ENCODE data around the gene C18orf54.
"Not testable (repeated sequence)": the region's sequence is repeated elsewhere in the genome, so short reads cannot be mapped to it uniquely, and the experiment has no call there.

Gene C18orf54

DNA sequence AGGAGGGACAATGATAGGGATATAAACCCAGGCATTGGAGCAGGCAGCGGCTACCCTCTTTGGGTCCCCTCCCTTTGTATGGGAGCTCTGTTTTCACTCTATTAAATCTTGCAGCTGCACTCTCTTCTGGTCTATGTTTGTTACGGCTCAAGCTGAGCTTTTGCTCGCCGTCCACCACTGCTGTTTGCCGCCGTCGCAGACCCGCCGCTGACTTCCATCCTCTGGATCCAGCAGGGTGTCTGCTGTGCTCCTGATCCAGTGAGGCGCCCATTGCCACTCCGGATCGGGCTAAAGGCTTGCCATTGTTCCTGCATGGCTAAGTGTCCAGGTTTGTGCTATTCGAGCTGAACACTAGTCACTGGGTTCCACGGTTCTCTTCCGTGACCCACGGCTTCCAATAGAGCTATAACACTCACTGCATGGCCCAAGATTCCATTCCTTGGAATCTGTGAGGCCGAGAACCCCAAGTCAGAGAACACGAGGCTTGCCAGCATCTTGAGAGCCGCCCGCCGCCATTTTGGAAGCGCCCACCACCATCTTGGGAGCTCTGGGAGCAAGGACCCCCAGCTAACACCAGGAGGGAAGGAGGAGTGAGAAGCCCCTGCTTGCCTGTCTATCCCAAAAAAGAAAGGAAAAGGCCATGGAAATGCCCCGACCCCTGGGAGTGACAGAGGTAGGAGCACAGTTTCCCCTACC lies 29.2 kb downstream of the C18orf54 start:
- not testable (repeated sequence) for DNase-seq (ENCODE audit: low spot score)

DNA sequence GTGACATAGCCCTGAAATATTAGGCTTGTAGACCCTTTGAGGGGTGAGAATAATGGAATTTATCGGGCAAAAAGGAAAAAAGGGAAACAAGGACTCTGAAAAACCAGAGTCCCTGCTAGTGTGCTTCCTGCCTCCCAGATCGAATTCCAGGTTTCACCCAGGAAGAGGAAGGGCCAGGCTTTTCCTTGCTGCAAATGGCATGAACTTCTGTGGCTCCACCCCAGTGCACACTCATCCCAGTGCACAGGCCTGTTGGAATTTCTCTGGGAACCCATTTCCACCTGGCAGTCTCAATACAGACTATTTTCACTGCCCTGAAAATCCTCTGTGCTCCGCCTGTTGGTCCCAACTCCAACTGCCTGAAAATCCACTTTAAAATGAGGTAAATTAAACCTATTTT lies 29.9 kb downstream of the C18orf54 start:
- no peak for DNase-seq (ENCODE audit: low spot score)

DNA sequence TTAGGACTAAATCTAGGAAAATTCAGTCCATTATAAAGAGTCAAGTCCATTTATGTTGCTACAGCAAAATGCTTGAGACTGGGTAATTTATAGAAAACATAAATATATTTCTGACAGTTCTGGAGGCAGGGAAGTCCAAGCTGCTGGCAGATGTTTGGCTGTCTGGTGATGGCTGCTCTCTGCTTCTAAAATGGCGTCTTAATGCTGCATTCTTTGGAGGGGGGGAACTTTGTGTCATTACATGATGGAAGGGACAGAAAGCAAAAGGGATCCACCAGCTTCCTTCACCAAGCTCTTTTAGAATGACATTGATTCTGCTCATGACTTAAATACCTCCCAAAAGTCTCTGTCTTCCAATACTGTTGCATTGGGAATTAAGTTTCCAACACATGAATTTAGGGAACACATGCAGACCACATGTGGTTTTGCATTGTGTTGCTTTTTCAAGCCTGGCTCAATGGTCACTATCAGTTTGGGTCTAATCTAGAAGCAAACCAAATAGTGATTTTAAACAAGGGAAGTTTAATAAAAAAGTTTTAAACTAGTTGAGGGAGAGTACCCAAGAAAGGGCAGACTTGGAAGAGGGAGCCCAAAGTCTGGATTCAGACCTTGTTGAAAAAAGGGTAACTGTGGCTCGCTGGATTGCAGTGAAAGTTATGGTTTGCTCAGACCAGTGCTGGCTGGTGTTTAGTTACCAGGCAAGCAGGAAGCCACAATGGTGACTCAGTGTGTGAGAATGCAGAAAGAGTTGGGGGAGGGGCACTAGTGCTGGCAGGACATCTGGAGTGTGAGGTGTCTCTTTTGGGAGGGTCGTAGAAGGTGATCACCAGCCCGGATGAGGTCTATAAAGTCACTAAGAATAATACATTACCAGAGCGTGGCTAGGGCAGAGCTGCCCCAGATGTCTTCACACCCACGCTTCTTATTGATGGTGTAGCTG lies 30.8 kb downstream of the C18orf54 start:
- DNase-seq (ENCODE audit: low spot score): peak; percentile 4

DNA sequence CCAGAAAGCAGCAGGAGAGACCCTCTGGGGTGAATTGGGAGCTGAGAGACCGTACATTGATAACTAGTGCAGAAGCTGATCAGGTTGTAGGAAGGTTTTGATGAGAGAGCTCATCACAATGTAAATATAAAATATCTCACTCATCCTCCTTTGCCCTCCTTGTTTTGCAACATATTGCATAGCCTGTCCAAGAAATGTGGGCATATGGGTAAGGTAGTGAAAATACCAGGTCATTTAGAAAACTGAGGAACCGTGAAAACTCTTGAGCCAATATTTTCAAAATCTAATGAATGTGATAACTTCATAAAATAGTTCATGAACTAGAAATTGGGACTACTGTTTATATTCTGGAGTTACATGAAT lies 31.4 kb downstream of the C18orf54 start:
- DNase-seq (ENCODE audit: low spot score): no peak

DNA sequence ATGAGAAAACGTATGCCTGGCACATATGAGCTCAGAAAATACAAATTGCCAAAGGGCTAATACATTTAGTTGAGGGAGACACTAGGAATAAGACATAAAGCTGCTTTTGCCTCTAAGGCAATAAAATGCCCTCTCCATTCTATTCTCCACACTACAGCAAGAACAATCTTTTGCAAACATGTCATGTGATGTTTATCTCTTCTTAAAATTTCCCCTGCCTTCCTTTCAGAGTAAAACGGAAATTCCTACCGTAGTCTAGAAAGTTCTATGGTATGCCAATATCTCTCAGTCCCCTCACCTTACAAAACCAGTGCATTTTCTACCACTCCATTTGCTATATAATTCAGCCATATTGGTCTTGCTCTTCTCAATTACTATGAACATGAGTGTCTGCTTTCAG lies 33.1 kb downstream of the C18orf54 start:
- no peak for DNase-seq (ENCODE audit: low spot score)

DNA sequence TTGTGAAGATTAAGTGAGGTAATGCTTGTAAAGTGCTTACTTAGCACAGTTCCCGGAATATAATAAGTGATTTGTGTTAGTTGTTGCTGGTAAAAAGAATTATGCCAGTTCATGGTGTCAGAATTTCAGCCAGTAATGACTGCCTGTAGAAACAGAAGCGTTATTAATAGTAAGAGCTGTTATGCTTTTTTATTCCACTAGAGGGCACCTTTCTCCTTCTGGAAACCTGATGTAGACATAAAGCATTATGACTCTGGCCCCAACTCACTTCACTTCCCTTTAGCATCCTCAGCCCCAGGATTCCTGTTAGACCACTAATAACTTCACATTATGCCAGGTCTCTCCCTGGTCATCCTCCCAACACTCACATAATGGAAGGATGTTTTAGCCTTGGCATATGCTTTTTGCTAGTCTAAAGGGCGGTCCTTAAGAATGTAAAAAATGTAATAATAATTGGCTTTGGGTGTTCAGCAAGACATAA lies 34.9 kb downstream of the C18orf54 start:
- DNase-seq (ENCODE audit: low spot score): peak; percentile 63

DNA sequence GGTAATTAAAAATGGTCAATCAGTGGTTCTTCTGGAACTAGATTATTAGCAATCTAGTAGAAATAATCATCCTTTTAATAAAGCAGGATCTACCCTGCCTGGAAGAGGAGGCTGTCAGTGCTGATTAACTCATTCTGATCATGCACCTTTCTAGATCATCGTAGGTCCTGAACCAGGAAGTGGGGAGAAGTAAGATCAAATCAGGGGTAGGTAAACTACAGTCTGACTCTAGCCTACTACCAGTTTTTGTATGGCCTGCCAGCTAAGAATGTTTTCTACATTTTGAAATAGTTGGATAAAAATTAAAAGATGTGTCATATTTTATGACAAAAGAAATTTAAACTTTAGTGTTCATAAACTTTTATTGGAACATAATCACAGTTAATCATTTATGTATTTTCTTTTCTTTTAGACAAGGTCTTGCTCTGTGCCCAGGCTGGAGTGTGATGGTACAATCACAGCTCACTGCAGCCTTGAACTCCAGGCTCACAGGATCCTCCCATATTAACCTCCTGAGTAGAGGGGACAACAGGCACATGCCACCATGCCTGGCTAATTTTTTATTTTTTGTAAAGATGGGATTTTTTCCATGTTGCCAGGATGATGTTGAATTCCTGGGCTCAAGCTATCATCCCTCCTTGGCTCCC lies 36.1 kb downstream of the C18orf54 start:
- no peak for DNase-seq (ENCODE audit: low spot score)

DNA sequence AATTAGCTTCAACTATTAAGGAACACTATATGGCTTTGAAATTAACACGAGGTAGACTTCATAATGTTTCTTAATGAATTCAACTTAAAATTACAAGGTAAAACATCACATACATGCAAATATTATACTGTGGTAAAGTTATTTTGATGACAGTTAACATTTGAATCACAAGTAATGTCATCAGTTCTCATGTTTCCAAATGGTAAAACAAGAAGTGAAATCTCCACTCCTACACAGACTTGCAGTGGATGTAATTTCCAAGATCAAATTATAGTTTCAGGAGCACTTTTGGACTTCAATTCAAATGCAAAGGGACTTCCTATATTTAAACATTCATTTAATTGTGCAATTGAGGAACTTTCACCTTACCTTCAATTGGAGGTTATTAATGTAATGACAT lies 39.1 kb downstream of the C18orf54 start:
- DNase-seq (ENCODE audit: low spot score): no peak

DNA sequence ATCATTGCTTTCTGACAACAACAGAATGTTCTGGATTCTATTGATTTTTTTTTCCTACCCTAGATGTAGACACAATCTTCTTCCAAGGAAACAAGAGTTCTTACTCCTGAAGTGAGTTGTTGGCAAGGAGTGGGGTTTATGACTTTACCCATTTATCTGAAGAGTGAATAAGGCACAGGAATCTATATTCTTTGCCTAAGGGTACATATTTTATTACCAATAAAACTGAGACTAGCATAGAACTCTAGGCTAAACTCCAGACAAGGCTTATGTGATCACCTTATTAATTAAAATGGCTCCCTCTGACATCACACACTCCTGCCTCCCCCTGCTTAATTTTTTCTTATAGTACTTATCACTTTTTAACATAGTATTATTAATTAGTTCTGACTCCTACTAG lies 47.6 kb downstream of the C18orf54 start:
- no peak for DNase-seq (ENCODE audit: low spot score)

DNA sequence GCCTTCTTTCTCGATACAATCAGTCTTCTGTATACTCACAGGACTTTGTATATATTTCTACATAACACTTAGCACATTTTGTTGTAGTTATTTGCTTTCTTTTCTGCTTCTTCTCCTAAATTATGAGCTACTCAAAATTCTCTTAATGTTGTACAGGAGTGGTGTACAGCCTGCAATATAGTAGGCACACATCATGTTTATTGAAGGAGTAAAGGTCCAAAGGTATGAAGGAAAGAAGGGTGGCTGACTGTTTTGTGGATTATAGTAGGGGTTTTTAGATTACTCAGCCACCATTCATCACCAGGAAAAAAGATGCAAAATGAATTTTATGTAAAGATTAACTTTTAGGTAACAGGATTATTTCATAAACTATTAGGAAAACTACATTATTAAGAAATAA lies 54.1 kb downstream of the C18orf54 start:
- no peak for DNase-seq (ENCODE audit: low spot score)

DNA sequence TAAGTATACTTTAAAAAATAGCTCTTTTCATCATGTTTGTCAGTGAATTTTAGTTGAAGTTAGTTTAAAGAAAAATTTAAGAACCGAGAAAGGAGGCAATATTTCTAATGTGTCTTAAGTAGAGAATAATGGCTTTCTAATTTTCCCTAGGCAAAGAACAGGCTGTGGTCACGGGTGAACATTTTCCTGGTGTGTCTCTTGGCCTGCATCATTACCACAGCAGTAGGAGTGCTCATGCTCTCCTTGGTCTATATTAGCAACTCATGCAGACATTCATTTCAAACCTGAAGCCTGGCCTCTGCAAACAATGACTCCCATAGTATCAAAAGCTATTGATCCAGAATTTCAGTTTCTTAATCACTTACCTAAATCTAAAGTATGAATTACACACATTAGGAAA lies 57.4 kb downstream of the C18orf54 start:
- no peak for DNase-seq (ENCODE audit: low spot score)

DNA sequence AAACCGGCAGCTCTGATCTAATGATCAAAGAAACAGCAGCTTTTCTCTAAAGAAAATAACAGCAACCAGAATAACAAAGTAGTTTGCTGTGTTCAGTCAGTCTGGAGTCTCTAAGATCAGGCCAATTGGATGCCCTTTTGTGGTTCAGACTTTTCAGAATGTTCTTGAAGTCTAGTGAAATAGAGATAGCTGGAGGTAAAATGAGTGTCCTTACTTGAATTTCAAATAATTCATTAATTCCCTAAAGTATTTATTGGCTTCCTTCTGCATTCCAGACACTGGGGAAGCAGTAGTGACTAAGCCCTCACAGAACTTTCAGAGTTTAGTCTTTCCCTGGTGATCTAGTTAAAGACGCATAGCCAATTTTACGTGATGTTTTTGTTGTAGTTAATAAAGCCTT lies 58.7 kb downstream of the C18orf54 start:
- DNase-seq (ENCODE audit: low spot score): no peak

DNA sequence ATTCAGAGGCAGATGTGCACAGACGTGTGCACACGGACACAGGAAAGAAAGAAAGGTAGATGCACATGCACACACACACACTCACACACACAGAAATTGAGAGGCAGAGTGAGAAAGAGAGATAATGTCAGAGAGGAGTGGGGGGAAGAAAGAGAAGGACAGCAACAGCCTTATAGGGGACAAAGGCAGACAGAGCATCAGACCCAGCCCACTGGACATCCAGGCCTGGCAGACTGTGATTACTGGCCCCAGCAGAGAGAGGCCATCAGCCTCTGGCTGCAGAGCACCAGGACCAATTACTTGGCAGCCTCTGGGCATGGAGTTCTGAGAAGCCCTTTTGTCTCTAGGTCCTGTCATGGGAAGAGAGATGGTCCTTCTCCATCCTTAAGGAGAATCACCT lies 66.1 kb downstream of the C18orf54 start:
- no peak for DNase-seq (ENCODE audit: low spot score)

DNA sequence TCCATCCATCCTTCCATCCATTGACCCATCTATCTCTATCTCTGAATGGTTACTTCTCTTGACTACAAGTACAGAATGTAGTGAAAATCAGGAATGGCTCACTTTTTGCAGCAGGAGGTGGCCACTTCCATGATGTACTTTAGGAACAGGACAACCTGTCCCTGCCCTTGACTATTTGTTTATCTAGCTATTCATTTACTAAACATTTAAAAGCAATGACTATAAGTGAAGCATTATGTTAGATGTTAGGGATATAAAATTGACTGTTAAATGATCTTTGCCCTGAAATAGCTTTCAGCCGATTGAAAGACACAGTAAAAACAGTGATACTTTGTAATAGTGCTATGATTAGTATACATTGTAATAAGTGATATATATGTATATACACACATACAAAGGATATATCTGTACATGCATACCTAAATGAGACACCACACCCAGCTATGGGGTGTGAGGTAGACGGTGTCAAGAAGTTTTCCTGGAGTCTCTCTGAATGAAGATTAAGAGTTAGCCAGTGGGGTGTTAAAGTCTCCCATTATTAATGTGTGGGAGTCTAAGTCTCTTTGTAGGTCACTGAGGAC lies 68.5 kb downstream of the C18orf54 start:
- DNase-seq (ENCODE audit: low spot score): no peak
